Myocyte (in vitro differentiated cells): ENCODE measurements around the gene NDUFAF8. TPM values are rescaled to one million over a fixed set of nuclear protein-coding genes. Genes with fewer than 3 reads are reported as not detected.

Experiments
- DNase-seq: peaks from one replicate; pipeline ENCODE4 v3.0.0-alpha.2; 2012; ENCODE audit warnings: low read depth
- total RNA-seq: library from RNA; depleted of rRNA; stranded (reverse); fragments of >200 nt; gene quantifications from 2 replicates; pipeline ENCODE4 v1.2.3, GENCODE V29; 2014

Gene NDUFAF8
- total RNA-seq, 1 donor from 2014 or later, result 29.2 TPM

GRCh38 chr17:81288715-81289114 lies 49.6 kb downstream of the NDUFAF8 start:
- no peak for DNase-seq

GRCh38 chr17:81289627-81290026 lies 50.5 kb downstream of the NDUFAF8 start:
- no peak for DNase-seq

GRCh38 chr17:81290230-81290629 lies 51.1 kb downstream of the NDUFAF8 start:
- no peak for DNase-seq

Other genes with a start within 250 kb of the NDUFAF8 start
- gene CHMP6, start 247.5 kb upstream of the NDUFAF8 start, total RNA-seq, result 14.8 and 18.0 TPM in 2 replicates
- 27.4 and 41.1 TPM in 2 replicates for gene BAIAP2, start 204.2 kb upstream of the NDUFAF8 start, total RNA-seq
- not detected in 2 replicates for gene PVALEF, start 73.8 kb upstream of the NDUFAF8 start, total RNA-seq
- gene AATK, start 73.1 kb upstream of the NDUFAF8 start, total RNA-seq, result 0.94 and 0.99 TPM in 2 replicates
- 5.8 and 6.6 TPM in 2 replicates for gene CEP131, start 16.4 kb upstream of the NDUFAF8 start, total RNA-seq
- 17.3 and 23.8 TPM in 2 replicates for gene TEPSIN, start 263 bp upstream of the NDUFAF8 start, total RNA-seq
- 70.7 and 72.1 TPM in 2 replicates for gene SLC38A10, start 56.0 kb downstream of the NDUFAF8 start, total RNA-seq
- gene BAHCC1, start 156.1 kb downstream of the NDUFAF8 start, total RNA-seq, result 5.5 and 5.7 TPM in 2 replicates